ENCODE data around the gene TMEM74B.

TMEM74B gene

DNA sequence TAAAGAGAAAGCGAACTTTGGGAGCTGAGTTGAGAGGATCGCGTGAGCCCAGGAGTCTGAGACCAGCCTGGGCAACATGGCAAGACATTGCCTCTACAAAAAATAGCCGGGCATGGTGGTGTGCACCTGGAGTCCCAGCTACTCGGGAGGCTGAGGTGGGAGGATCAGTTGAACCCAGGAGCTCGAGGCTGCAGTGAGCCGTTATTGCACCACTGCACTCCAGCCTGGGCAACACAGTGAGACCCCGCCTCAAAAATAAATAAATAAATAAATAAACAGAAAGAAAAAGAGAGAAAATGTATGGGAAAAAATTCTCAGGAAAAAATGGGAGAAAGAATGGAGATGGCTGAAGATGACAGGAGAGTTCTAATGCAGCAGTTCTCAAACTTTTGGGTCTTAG is 21.0 kb upstream of the TMEM74B start:
- DNase-seq (ENCODE audit: low read depth in 2 of 2) = no peak

DNA sequence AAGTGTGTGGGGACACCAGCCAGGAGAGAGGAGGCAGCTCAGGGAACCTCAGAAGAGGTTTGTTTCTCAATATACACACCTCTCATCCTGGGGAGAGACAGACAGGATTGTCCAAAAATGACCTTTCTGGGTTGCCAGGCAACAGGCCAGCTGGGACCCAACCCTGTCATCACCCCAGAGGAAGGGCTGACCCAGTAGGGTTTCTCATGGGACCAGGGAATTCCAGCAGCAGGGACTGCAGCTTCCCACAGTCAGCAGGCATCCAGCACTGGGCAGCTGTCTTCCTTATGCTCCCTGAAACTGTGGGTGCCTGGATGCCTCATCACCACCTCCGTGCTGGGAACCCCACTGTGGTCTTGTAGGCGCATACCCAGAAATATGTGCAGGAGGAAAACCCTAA is 19.8 kb upstream of the TMEM74B start:
- no peak for DNase-seq (ENCODE audit: low read depth in 2 of 2)

DNA sequence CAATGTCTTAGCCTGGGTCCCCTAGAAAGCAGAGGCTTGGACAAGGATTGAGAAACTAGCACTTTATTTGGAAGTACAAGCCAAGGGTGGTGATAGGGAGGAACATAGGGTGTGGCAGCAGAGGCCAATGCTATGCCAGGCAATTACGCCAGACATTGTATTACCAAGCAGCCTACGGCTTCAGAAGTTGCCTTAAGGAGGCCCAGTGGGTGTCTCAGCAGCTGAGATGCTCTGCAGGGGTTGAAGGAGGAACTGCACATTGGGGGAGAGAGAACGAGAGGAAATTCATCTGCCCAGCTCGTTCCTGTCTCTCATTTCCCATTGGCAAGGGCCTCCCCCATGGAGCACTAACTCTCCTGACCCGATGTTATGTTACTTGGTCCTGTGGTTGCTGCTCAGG is 19.3 kb upstream of the TMEM74B start:
- DNase-seq (ENCODE audit: low read depth in 2 of 2) = no peak

DNA sequence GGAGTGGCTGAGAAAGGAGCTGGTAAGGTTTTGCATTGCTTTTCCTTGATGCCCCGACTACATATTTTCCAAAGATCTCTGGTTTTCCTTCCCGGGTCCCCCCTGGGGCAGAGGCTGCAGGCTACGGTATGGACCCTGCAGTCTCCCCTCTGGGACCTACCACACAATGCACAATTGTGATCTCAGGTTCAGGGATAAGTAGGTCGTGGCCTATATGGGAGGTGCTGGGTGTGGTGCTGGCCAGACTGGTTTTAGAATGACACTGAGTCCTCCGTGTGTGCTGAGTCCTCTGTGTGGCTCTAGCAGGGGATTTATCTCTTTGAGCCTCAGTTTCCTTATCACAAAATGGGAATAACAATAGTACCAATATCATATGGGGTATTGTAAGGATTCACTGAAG is 18.8 kb upstream of the TMEM74B start:
- DNase-seq (ENCODE audit: low read depth in 2 of 2) = no peak

DNA sequence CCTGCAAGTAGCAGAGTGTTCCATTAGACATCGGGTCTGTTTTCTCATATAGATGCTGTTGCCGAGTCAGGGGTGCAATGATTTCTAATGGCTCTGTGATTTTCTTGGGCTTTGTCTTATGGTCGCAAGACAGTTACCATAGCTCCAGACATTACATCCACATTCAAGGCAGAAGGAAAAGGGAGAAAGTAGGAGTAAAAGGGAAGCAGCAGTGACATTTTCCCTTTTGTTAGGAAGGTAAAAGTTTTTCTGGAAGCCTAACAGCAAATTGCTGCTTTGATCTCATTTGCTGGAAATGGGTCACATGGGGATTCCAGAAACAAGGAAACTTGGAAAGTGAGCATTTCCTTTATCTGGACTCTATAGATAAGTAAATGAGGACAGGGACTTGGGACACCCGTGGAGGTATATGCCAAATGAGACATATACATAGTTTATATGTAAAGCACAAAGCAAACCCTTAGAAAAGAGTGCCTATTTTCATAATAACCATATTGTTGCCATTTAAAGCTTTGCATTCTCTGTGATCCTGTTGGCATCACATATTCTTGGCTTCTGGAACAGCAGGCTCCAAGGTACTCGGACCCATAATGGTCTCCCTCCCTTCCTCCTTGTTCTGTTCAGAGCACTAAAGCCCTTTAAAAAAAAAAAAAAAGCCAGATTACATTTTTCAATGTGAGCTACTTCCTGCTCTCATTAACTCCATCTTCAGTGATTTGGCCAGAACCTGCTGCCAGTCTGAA is 18.2 kb upstream of the TMEM74B start, which contains the start of gene C20orf202:
TSS of gene C20orf202 (plus strand) at position 693 of the 743 bp plus-strand sequence. CDS start 132 bp downstream, outside the sequence.
- DNase-seq (ENCODE audit: low read depth in 2 of 2) = no peak

DNA sequence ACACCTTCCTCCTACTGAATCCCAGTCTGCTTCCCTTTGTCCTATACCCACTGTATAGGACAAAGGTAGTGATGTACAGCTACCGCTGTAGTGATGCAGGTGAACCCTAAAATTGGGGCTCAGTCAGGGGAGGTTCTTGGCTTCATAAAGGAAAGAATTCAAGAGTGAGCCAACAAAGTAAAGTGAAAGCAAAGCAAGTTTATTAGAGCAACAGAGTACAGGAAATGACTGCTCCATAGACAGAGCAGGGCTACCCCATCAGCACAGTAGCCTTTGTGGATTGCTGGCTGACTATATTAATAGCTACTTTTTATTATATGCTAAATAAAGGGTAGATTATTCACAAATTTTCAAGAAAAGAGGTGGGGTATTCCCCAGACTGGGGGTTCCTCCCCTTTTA is 15.2 kb upstream of the TMEM74B start:
- no peak for DNase-seq (ENCODE audit: low read depth in 2 of 2)

DNA sequence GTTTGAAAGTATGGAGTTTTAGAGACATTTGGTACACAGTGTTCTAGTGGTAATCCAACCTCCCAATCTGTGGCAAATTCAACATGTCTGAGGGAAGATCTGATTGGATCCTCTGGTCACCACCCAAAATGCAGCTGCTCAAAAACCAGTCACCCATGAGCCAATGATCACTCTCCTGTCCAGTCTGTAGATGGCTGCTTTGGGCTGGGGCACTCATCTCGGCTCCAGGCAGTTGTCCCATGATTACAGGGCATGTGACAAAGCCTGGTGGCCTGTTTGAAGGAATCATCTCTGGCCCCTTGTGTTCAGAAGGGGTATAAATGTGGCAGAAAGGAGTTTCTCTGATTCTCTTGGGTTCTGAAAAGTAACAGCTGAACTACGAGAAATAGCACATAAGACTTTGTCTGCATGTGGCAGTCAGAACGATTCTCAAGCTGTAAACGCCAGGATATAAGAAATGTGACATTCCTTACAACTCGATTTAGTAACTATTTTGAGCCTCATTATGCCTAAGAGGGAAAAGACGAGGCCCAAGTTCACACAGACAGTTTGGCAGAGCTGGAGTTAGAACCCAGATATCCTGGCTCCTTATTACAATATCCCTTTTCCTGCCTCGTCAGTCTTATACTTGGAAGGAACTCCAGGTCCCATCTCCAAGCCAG is 14.6 kb upstream of the TMEM74B start:
- DNase-seq (ENCODE audit: low read depth in 2 of 2) = no peak

DNA sequence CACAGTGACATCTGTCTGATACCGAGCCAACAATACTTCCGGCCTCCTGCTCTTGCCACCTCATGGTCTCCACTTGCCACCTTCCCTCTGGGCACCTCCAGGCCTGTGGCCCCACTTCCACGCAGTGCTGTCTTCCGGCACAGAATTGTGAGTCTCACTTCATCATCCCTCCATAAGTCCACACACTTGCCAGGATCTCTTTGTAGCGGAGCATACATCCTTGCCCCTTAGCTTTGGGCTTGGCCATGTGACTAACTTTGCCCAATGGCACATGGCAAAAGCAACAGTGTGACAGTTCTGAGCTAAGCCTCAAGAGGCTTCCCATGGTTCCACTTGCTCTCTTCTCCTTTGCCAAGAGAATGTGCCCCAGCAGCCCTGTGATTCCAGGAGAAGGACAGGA is 14.0 kb upstream of the TMEM74B start:
- DNase-seq (ENCODE audit: low read depth in 2 of 2) = no peak

DNA sequence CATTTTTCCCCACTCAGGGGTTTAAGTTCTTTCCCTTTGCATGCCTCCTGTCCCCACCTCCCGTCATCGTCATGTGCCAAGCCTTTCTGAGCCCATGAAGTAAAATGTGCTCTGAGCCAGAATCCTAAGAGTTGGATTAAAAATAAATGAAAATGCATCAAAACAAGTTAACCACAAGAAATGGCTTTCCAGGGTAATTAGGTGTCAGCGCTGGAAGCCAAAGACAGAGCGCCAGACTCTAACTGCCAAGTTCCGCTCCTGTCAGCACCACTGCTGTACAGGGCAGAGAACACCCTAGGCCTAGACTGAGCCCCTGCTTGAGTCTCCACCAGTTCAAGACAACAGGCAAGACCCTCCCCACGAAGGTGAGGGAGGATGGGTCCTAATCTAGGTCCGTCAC is 13.0 kb upstream of the TMEM74B start:
- no peak for DNase-seq (ENCODE audit: low read depth in 2 of 2)

DNA sequence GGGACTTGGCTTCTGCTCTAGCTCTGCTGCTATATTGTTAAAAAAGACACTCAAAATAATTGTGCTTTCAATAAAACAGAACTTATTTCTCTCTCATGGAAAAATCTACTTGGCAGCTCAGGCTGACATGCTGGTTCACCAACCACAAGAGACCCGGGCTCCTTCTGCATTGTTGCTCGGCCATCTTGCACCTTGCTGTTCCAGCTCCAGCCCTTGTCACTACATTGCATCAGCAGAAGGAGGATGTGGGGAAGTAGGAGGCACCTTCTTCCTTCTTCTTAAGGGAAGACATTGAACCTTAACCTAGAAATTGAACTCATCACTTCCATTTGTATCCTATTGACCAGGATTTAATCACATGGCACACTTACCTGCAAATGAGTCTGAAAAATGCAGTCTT is 11.9 kb upstream of the TMEM74B start:
- DNase-seq (ENCODE audit: low read depth in 2 of 2) = no peak

DNA sequence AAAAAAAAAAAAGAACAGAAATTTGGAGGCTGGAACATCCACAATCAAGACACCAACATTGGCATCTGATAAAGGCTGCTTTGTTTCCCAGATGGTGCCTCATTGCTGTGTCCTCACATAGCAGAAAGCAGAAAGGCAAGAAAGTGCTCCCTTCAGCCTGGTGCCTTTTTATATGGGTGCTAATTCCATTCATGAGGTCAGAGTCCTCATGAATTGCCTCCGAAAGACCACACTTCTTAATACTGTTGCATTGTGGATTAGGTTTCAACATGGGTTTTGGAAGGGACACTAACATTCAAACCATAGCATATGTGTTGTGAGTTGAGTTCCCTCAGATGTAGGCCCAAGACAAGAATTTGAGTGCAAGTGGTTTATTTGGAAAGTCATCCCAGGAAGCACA is 10.4 kb upstream of the TMEM74B start:
- no peak for DNase-seq (ENCODE audit: low read depth in 2 of 2)

DNA sequence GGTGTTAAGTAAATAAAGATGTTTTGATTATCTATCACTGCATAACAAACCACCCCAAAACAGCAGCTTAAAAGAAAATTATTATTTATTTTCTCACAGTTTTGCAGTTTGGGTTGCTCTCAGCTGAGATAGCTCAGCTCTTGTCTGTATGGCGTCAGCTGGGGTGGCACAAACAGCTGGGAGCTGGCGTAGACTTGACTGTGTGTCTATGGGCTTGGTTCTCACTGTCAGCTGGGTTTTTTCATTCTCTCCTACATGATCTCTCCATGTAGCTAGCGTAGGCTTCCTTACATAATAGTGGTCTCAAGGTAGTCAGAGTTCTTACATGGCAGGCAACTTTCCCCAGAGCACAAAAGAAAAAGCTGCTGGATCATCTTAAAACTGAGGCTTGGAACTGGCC is 6.5 kb upstream of the TMEM74B start:
- DNase-seq (ENCODE audit: low read depth in 2 of 2) = no peak

DNA sequence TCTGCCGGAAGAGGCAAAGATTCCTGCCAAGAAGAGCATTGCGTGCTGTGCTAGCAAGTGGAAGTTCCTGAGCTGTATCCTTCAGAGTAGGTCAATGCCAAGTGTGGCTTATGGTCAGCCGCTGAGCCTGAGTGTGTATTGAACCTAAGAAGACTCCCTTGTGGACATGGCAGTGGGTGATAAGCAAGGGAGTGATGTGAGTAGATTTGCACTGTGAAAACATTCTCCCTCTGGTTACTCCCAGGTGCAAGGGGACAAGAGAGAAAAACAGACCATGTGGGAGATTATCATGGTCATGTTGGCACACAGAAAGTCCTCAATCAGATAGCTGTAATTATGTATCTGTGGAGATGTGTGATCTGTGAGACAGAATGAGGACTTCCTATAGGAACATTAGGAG is 6.1 kb upstream of the TMEM74B start:
- DNase-seq (ENCODE audit: low read depth in 2 of 2) = no peak

DNA sequence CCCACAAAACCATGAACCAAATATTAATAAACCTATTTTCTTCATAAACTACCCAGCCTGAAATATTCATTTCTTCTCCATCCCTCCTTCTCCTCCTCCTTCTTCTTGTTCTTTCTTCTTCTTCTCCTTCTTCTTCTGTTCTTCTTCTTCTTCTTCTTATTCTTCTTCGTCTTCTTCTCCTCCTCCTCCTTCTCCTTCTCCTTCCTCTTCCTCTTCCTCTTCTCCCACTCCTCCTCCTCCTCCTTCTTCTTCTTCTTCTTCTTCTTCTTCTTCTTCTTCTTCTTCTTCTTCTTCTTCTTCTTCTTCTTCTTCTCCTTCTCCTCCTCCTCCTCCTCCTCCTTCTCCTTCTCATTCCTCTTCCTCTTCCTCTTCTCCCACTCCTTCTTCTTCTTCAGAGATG is 5.0 kb upstream of the TMEM74B start:
- no peak for DNase-seq (ENCODE audit: low read depth in 2 of 2)

DNA sequence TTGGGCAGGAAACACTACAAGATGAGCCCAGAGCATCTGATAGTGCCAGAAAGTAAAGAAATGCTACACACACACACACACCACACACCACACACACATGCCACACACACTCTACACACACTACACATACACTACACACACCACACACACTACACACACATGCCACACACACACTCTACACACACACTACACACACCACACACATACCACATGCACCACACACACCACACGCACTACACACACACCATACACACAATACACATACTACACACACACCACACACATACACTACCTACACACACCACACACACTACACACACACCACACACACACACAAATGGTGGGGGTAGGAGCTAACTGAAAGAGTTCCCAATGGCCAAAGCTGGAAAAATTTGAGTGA is 3.6 kb upstream of the TMEM74B start:
- DNase-seq (ENCODE audit: low read depth in 2 of 2) = no peak

DNA sequence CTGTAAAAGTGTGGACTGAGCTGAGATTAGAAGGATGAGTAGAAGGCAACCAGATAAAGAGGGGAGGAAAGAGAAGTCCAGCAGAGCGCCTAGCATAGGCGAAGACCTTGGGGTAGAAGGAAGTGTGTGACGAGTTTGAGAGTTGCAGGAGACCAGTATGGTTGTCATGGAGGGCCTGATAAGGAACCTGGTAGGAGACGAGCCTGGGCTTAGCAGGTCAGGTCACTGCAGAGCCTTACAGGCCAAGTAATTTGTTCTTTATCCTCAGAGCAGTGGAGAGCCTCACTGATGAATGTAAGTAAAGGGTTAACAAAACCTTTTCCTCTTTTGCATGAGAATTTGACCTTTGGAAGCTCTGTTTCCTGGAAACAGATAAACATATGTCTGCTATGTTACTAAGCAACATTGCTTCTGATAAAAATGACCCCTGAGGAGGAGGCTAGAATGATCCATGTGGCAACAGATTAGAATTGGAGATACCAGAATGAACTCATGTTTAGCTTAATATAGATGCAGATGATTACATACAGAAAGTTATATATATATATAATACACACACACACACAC is 2.9 kb upstream of the TMEM74B start:
- no peak for DNase-seq (ENCODE audit: low read depth in 2 of 2)

DNA sequence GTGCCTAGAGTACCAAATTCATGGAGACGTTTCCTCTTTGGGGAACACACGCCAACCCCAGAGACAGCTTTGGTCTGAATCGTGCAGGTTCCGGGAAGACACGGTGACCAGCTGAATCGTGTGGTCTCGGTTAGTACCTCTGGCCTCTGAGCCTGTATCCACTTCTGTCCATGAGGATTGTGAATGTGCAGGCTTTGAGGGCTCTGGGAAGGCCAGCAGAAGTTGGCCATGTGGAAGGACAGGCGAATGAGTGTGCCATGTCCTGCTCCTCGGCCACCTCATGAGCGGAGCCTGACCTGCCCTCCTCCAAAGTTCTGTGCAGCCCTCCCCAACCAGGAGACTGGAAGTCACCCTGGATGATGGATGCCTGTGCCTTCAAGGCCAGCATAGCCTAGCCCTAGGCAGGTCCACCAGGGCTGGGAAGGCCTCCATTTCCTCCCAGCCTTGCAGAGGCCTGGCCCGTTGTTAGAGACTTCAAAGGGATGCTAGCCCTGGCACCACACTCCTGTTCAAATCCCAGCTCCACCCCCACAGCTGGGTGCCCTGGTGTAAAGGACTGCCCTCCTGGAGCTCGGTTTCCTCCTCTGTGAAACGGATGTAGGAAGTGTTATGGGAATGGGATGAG is 1.7 kb upstream of the TMEM74B start:
- DNase-seq (ENCODE audit: low read depth in 2 of 2) = no peak

DNA sequence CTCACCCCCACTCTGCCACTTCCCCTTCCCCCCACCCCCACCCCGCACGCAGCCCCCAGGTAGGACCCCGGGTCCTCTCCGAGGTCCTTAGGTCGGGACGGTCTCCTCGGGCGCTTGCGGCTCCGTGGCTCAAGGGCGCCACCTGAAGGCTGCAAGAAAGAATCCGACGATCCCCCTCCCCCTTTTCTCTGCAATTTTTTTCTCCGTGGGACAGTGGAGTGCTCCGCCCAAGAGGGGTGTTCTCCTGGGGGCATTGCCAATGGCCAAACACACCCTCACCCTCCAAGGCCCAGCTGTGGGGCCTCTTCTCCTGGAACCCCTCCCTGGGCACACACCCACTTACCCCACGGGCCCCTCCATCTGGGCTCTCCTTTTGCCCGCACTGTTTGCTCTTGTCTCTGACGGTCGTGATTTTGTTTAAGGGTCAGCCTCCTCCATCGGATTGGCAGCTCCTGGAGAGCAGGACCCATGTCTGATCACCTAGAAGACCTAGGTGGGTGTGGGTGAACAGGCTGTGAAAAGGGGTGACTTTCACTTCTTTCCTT is 1.1 kb upstream of the TMEM74B start:
- peak in 1 of 2 donors; percentile 29 for DNase-seq (ENCODE audit: low read depth in 2 of 2)

DNA sequence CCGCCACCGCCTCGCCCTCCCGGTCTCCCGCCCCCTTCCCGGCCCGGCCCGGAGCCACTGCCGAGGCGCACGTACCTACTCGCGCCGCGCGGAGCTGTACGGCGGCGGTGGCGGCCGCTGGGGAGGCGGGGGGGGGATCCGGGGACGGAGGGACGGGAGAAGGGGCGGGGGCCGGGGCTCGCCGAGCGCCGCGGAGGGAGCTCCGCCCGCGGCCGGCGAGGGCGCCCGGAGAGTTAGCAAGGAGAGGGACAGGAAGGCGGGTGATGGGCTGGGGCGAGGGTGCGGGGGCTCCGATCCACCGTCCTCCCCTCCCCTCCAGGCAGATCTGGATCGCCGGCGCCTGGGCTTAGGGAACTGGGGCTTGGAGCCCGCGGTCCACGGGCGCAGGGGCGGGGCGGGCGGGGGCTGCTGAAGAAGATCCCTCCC is 548 bp upstream of the TMEM74B start:
- DNase-seq (ENCODE audit: low read depth in 2 of 2) = no peak

DNA sequence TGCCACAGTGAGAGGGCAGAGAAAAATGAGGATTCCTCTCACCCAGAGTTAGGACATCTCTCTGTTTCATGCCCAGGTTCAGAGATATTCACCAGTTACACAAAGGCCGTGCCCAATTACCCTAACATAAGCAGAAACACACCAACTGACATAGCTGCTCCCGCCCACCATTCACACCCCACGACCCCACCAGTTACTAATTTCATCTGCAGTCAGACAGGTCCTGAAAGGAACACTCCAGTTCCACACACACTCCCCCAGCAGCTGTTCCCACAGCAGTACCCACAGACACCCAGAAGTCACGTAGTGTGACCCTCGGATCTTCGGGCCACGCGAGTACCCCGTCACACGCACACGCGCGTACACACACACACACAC is 532 bp downstream of the TMEM74B start:
- no peak for DNase-seq (ENCODE audit: low read depth in 2 of 2)

DNA sequence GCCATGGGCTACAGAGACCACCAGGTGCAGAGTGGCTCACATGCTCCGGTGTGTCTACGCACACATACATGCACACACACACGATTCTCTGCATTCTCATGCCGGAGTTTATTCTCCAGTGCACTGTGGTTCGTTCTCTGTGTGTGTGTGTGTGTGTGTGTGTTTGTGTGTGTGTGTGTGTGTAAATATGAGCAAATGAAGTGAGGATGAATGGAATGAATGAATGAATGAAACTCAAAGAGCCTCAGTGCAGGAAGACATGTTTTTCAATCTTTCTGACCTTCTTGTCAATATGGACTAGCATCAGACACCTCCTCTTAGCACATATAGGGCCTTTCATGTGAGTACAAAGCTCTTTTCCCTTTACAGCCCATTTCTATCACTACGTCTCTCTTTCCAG is 1.6 kb downstream of the TMEM74B start:
- no peak for DNase-seq (ENCODE audit: low read depth in 2 of 2)

DNA sequence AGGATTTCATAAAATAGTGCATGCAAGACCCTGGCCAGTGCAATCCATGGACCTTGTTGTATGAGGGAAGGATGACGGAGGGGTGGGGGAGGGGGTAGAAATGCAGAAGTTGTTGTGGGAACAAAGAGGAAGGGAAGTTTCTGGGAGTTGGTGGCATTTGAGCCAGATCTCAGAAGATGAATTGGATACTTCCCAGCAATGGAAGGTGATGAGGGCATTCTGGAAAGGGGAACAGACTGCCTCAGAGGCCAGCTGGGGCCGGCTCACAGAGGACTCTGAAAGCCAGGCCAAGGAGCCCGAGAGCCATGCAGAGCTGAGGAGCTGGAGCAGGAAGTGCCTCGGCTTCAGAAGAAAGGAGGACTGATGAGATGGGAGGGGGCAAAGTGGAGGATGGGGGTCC is 2.7 kb downstream of the TMEM74B start:
- DNase-seq (ENCODE audit: low read depth in 2 of 2) = no peak

DNA sequence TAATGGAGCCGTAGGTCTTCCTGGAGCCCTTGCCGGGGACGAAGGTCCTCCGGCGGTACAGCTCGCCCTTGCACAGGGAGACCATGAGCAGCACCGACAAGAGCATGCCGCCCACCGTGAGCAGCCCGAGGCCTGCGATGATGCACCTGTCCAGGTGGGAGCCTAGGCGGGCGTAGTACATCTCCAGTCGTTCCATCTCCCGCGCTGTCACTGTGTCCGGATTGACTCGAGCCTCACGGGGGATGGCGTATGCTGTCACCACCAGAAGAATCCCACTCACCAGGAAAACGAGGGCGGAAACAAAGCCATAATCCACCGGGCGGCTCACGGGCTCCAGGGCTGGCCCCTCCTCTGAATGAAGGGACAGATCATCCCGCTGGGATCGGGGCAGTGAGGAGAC is 3.8 kb downstream of the TMEM74B start:
- no peak for DNase-seq (ENCODE audit: low read depth in 2 of 2)
